ENCODE data around the gene HIBCH. TPM values are rescaled to one million over a fixed set of nuclear protein-coding genes. Genes with fewer than 3 reads are reported as not detected.
"Not testable (repeated sequence)": the region's sequence is repeated elsewhere in the genome, so short reads cannot be mapped to it uniquely, and the experiment has no call there.

The HIBCH gene
- total and polyA plus RNA-seq, 2 of the 4 experiments (the other 2 are of a cell fraction) = 8.8 to 11.9 TPM

DNA sequence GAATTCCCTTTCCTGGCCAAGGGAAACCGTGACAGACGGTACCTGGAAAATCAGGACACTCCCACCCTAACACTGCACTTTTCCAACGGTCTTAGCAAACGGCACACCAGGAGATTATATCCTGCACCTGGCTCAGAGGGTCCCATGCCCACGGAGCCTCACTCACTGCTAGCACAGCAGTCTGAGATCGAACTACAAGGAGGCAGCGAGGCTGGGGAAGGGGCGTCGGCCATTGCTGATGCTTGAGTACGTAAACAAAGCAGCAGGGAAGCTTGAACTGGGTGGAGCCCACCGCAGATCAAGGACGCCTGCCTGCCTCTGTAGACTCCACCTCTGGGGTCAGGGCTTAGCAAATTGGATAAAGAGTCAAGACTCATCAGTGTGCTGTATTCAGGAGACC, 95.6 kb downstream of the HIBCH start:
- H2BK120ac ChIP-seq (ENCODE audit: low read depth, low read length); H4K91ac ChIP-seq (ENCODE audit: insufficient read depth, low read depth, low read length); H2AK5ac ChIP-seq (ENCODE audit: low read depth, low read length); H2AFZ ChIP-seq (replicated peaks; ENCODE audit: low read length, poor library complexity); H3K4me1 ChIP-seq (ENCODE audit: control insufficient read depth, insufficient read depth, low read length); H2BK20ac ChIP-seq (ENCODE audit: low read depth, low read length); H3K4me3 ChIP-seq (ENCODE audit: insufficient read depth, low read depth, low read length); H3K36me3 ChIP-seq (ENCODE audit: control insufficient read depth, insufficient read depth, low read length); H3K14ac ChIP-seq (replicated peaks; ENCODE audit: low read depth, low read length); H3K27me3 ChIP-seq (ENCODE audit: control insufficient read depth, insufficient read depth, low read length); H3K9me3 ChIP-seq (ENCODE audit: control insufficient read depth, insufficient read depth, low read length); H3K23ac ChIP-seq (ENCODE audit: low read depth, low read length); in situ Hi-C loops (cut with MboI; ENCODE audit: low sequenced_read_pairs); H3K4me2 ChIP-seq (ENCODE audit: low read depth, low read length); H4K20me1 ChIP-seq (ENCODE audit: insufficient read depth, low read length); CTCF ChIA-PET; H2BK5ac ChIP-seq (ENCODE audit: low read depth, low read length, poor library complexity, severe bottlenecking); H3K4ac ChIP-seq (ENCODE audit: low read depth, low read length); H4K5ac ChIP-seq (ENCODE audit: low read depth, low read length); DNase-seq; H3K18ac ChIP-seq (ENCODE audit: low read depth, low read length); H4K8ac ChIP-seq (ENCODE audit: low read depth in 2 of 2, low read length in 2 of 2); H2BK15ac ChIP-seq (ENCODE audit: low read depth, low read length); H3K9ac ChIP-seq (ENCODE audit: low read depth, low read length); POLR2A ChIA-PET (ENCODE audit: unreplicated experiment); H3K27ac ChIP-seq (ENCODE audit: insufficient read depth, low read length); H2AK9ac ChIP-seq (replicated peaks; ENCODE audit: low read depth, low read length, poor library complexity); H3K9me1 ChIP-seq (ENCODE audit: insufficient read depth, low read length); H3K56ac ChIP-seq (ENCODE audit: extremely low read depth, insufficient read depth, low read length); H3K79me1 ChIP-seq (ENCODE audit: low read depth in 1 of 2, low read length in 2 of 2); intact Hi-C loops (cut with micrococcal nuclease); dilution Hi-C loops (cut with HindIII; ENCODE audit: low sequenced_read_pairs, unreplicated experiment); ATAC-seq (ENCODE audit: low read depth); BruUV-seq (replicated peaks): not testable (repeated sequence)
- WGBS, 2 experiments (ENCODE audit: extremely low coverage in 2 of 2, insufficient read length in 1 of 2) = 88% methylated on average over 6 of the region's 12 CpGs; no CpG with 5 or more reads in 1 of the 2 experiments

- H3K79me1 ChIP-seq (ENCODE audit: low read depth in 1 of 2, low read length in 2 of 2); H2BK5ac ChIP-seq (ENCODE audit: low read depth, low read length, poor library complexity, severe bottlenecking); H2AFZ ChIP-seq (replicated peaks; ENCODE audit: low read length, poor library complexity); dilution Hi-C loops (cut with HindIII; ENCODE audit: low sequenced_read_pairs, unreplicated experiment); in situ Hi-C loops (cut with MboI; ENCODE audit: low sequenced_read_pairs); H3K9me1 ChIP-seq (ENCODE audit: insufficient read depth, low read length); H3K4ac ChIP-seq (ENCODE audit: low read depth, low read length); H4K91ac ChIP-seq (ENCODE audit: insufficient read depth, low read depth, low read length); H3K27ac ChIP-seq (ENCODE audit: insufficient read depth, low read length); H3K23ac ChIP-seq (ENCODE audit: low read depth, low read length); H2BK120ac ChIP-seq (ENCODE audit: low read depth, low read length); BruUV-seq (replicated peaks); H3K4me3 ChIP-seq (ENCODE audit: insufficient read depth, low read depth, low read length); H4K8ac ChIP-seq (ENCODE audit: low read depth in 2 of 2, low read length in 2 of 2); H2AK5ac ChIP-seq (ENCODE audit: low read depth, low read length); H2BK15ac ChIP-seq (ENCODE audit: low read depth, low read length); H3K18ac ChIP-seq (ENCODE audit: low read depth, low read length); H3K14ac ChIP-seq (replicated peaks; ENCODE audit: low read depth, low read length); ATAC-seq (ENCODE audit: low read depth); H2AK9ac ChIP-seq (replicated peaks; ENCODE audit: low read depth, low read length, poor library complexity); CTCF ChIA-PET; H3K9ac ChIP-seq (ENCODE audit: low read depth, low read length); H3K9me3 ChIP-seq (ENCODE audit: control insufficient read depth, insufficient read depth, low read length); intact Hi-C loops (cut with micrococcal nuclease); DNase-seq; H3K4me1 ChIP-seq (ENCODE audit: control insufficient read depth, insufficient read depth, low read length); H4K20me1 ChIP-seq (ENCODE audit: insufficient read depth, low read length); POLR2A ChIA-PET (ENCODE audit: unreplicated experiment); H3K56ac ChIP-seq (ENCODE audit: extremely low read depth, insufficient read depth, low read length); H3K36me3 ChIP-seq (ENCODE audit: control insufficient read depth, insufficient read depth, low read length); H3K27me3 ChIP-seq (ENCODE audit: control insufficient read depth, insufficient read depth, low read length); H3K4me2 ChIP-seq (ENCODE audit: low read depth, low read length); H2BK20ac ChIP-seq (ENCODE audit: low read depth, low read length); H4K5ac ChIP-seq (ENCODE audit: low read depth, low read length): not testable (repeated sequence)
- no CpG with 5 or more reads among the region's 2 CpGs for WGBS, 2 experiments (ENCODE audit: extremely low coverage in 2 of 2, insufficient read length in 1 of 2)
Observed at GRCh38 chr2:190222745-190223144, 96.9 kb downstream of the HIBCH start.
